Body of pancreas (tissue), 4 donors: ENCODE data around the gene ESRRA. TPM values are rescaled to one million over a fixed set of nuclear protein-coding genes. Genes with fewer than 3 reads are reported as not detected.

ENCODE experiments used
- ATAC-seq: fragments of 150-250 bp; one replicate; pipeline ENCODE4 v1.9.1; 2016
- DNase-seq, 4 donors: peaks; one replicate each; pipeline ENCODE4 v3.0.0-alpha.2; 2019
- H3K27ac ChIP-seq, 4 donors: fragments of 200-600 bp; sonication (generic); 1 replicate in 3 of 4; 2 replicates in 1 of 4; pipeline versions ENCODE4 v1.5.1 to v1.6.1; 2016 to 2019; ENCODE audit warnings: mild to moderate bottlenecking in 1 of 4, mixed read lengths in 1 of 4, moderate library complexity in 1 of 4
- H3K27me3 ChIP-seq, 2 donors: fragments of 200-600 bp; sonication (generic); one replicate each; pipeline ENCODE4 v1.6.0; 2016; ENCODE audit warnings: mild to moderate bottlenecking in 1 of 2
- H3K36me3 ChIP-seq, 2 donors: fragments of 200-600 bp; sonication (generic); replicated peaks in 1 of 2; 2 replicates each; pipeline ENCODE4 v1.5.1; 2016; ENCODE audit warnings: low read depth in 2 of 2; ENCODE audit not compliant: insufficient read depth in 1 of 2
- H3K4me1 ChIP-seq: fragments of 200-600 bp; sonication (generic); one replicate; pipeline ENCODE4 v1.6.0; 2016
- H3K4me3 ChIP-seq, 2 donors: fragments of 200-600 bp; sonication (generic); 1 replicate in 1 of 2; 2 replicates in 1 of 2; pipeline ENCODE4 v1.5.1; 2016 to 2019
- H3K9me3 ChIP-seq, 3 donors: fragments of 200-600 bp; sonication (generic); 1 replicate in 2 of 3; 2 replicates in 1 of 3; pipeline ENCODE4 v1.5.1; 2016
- POLR2A ChIP-seq, 3 donors: fragments of 450-650 bp; IDR thresholded peaks; one replicate each; pipeline ENCODE4 v1.6.1; 2016; ENCODE audit warnings: antibody characterized with exemption in 3 of 3, mild to moderate bottlenecking in 2 of 3
- WGBS, 2 donors: methylation state at CpG; one replicate each; pipeline ENCODE4 v1.1.5; 2017; 5-methylcytosine and 5-hydroxymethylcytosine counted together
- intact Hi-C: fragments of 100-400 bp; cut with DNase I; formaldehyde crosslinking; loops from one replicate; pipeline ENCODE4 v1.15.1; 2023
- total RNA-seq, 2 donors: library from RNA; depleted of rRNA; stranded (reverse); fragments of >200 nt; gene quantifications; one replicate each; pipeline ENCODE4 v1.1.0, GENCODE V29; 2016
- TF ChIP-seq, protein P1 (sequence below), 7 experiments: fragments of 450-650 bp in 4 of 7; fragments of 200-600 bp in 3 of 7; sonication (generic) in 3 of 7; IDR thresholded peaks; one replicate each; pipeline ENCODE4 v1.5.1; 2016 to 2019; ENCODE audit warnings: antibody characterized with exemption in 7 of 7

The ESRRA gene
- total RNA-seq, 2 donors from 2014 or later: 51.7 to 63.8 TPM

DNA sequence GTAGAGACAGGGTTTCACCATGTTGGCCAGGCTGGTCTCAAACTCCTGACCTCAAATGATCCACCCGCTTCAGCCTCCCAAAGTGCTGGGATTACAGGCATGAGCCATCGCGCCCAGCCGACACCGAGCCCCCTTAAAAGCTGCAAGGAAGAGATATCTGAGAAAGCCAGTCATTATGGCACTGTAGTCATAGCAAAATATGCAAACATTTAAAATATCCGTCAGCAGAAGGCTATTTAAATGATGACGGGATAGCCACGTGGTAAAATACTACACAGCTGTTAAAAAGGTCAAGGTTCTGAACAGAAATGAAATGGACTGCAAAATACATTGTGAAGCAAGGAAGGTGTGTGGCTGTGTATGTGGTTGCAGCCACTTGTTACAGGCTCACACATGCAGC is 28.2 kb downstream of the ESRRA start:
- WGBS, 2 donors: 90 to 92% methylated on average over 8 of the region's 8 CpGs
- H3K4me1 ChIP-seq: peaks cover 29% of the 10 kb centered on the region
- intact Hi-C loops: no loop called here

DNA sequence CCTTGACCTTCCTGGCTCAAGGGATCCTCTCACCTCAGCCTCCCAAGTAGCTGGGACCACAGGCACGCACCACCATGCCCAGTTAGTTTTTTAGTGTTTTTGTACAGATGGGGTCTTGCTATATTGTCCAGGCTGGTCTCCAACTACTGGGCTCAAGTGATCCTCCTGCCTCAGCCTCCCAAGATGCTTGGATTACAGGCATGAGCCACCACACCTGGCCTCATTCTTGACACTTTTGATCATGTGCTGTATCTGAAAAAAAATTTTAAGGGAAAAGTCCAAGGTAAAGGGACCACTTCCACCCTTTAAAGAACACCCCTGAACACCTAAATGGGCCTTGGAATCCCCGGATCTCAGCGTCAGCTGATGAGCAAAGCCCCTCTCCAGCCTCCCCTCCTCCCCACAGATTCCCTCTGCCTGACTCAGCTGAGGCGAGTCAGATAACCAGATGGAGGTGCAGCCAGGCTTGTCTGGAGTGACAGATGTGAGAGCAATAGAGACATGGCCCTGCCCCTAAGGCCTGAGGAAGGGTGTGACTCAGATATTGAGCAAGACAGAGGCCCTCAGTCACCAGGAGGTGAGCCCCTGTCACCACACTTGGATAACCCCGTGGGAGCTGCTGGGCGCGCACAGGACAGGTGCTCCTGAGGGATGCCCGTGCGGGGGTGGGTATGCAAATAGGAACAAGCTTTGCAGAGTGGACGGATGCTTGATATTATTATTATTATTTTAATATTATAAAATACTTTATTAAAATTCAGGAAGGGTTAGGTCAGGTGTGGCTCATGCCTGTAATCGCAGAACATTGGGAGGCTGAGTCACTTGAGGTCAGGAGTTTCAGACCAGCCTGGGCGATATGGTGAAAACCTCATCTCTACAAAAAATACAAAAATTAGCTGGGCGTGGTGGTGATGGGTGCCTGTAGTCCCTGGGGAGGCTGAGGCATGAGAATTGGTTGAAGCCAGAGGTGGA is 29.7 kb downstream of the ESRRA start:
- no peaks in the 10 kb centered on the region for H3K27me3 ChIP-seq
- 43 to 47% methylated on average over 12 to 13 of the region's 13 CpGs for WGBS, 2 donors
- H3K4me1 ChIP-seq: peaks cover 15% of the 10 kb centered on the region
- ATAC-seq: peak; percentile 78
- no peaks in the 10 kb centered on the region for H3K36me3 ChIP-seq
- no peak for TF ChIP-seq POLR2A (IDR thresholded peaks at IDR 0.05)
- TF ChIP-seq, protein P1, sequence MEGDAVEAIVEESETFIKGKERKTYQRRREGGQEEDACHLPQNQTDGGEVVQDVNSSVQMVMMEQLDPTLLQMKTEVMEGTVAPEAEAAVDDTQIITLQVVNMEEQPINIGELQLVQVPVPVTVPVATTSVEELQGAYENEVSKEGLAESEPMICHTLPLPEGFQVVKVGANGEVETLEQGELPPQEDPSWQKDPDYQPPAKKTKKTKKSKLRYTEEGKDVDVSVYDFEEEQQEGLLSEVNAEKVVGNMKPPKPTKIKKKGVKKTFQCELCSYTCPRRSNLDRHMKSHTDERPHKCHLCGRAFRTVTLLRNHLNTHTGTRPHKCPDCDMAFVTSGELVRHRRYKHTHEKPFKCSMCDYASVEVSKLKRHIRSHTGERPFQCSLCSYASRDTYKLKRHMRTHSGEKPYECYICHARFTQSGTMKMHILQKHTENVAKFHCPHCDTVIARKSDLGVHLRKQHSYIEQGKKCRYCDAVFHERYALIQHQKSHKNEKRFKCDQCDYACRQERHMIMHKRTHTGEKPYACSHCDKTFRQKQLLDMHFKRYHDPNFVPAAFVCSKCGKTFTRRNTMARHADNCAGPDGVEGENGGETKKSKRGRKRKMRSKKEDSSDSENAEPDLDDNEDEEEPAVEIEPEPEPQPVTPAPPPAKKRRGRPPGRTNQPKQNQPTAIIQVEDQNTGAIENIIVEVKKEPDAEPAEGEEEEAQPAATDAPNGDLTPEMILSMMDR (IDR thresholded peaks at IDR 0.05): peak in 1 of 7 experiments; percentile 3
- DNase-seq: peak; percentile 47 to 82 (median 74)
- no peaks in the 10 kb centered on the region for H3K9me3 ChIP-seq
- H3K27ac ChIP-seq: peak overlapping the region in 3 of 4 donors; percentile 28 to 61 (median 46)
- intact Hi-C loops: no loop called here
- H3K4me3 ChIP-seq: no peak overlapping the region

More for the DNA sequence above, 28.2 kb downstream of the ESRRA start:
- Histone ChIP-seq H3K4me3 (no peak overlapping the region), H3K9me3 (no peaks in the 10 kb centered on the region), H3K27me3 (no peaks in the 10 kb centered on the region), H3K36me3 (no peaks in the 10 kb centered on the region), H3K27ac (no peak overlapping the region)
- DNase-seq (no peak), ATAC-seq (no peak)
- TF ChIP-seq, protein P1 (IDR thresholded peaks at IDR 0.05): no peak
- TF ChIP-seq POLR2A (IDR thresholded peaks at IDR 0.05): no peak

DNA sequence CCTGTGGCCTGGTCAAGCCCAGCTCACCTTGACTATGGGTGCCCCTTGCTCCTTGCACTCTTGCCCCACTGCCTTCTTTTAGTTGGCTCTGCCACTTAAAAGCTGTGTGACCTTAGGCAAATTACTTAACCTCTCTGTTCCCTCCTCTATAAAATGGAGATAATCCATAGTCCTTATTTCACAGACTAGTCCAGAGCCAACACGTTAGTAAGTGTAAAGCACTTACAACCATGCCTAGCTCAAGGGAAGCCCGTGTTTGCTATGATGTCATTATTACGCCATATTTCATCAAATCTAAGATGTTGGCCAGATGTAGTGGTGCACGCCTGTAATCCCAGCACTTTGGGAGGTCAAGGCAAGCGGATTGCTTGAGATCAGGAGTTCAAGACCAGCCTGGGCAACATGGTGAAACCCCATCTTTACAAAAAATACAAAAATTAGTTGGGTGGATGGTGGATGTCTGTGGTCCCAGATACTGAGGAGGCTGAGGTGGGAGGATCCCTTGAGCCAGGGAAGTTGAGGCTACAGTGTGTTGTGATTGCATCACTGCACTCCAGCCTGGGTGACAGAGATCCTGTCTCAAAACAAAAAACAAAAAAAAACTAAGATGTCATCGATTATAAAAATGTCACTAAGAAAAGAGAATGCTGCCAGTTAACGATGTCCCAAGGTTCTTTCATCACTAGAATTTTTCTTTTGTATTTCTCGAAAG is 32.4 kb downstream of the ESRRA start:
- H3K27ac ChIP-seq: no peak overlapping the region
- intact Hi-C loops: no loop called here
- TF ChIP-seq, protein P1 (IDR thresholded peaks at IDR 0.05): no peak
- H3K4me1 ChIP-seq: peaks cover 7% of the 10 kb centered on the region
- no peak for ATAC-seq
- H3K27me3 ChIP-seq: no peaks in the 10 kb centered on the region
- no peaks in the 10 kb centered on the region for H3K36me3 ChIP-seq
- WGBS, 2 donors: 69 to 72% methylated on average over 8 of the region's 8 CpGs
- DNase-seq: no peak
- H3K4me3 ChIP-seq: no peak overlapping the region
- no peaks in the 10 kb centered on the region for H3K9me3 ChIP-seq

DNA sequence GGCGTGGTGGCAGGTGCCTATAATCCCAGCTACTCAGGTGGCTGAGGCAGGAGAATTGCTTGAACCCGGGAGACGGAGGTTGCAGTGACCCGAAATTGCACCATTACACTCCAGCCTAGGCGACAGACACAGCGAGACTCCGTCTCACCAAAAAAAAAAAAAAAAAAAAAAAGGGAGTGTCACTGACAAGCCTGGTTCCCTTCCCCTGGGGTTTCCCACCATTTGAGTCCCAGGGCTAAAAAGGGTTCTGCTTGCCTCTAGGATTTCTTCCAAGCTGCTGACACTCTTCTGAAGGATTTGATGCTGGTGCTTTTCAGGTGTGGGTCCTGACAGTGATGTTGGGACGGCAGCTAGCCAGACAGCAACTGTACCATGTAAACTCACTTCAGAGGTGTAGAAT is 33.4 kb downstream of the ESRRA start:
- TF ChIP-seq POLR2A (IDR thresholded peaks at IDR 0.05): no peak
- TF ChIP-seq, protein P1 (IDR thresholded peaks at IDR 0.05): no peak
- H3K36me3 ChIP-seq: no peaks in the 10 kb centered on the region
- H3K27ac ChIP-seq: no peak overlapping the region
- ATAC-seq (no peak), DNase-seq (no peak)
- H3K9me3 ChIP-seq: no peaks in the 10 kb centered on the region
- H3K4me3 ChIP-seq: no peak overlapping the region
- intact Hi-C loops: no loop called here
- WGBS, 2 donors: 83 to 93% methylated on average over 7 to 8 of the region's 8 CpGs
- H3K27me3 ChIP-seq: no peaks in the 10 kb centered on the region
- peaks cover 11% of the 10 kb centered on the region for H3K4me1 ChIP-seq
